ENCODE measurements around the gene COX18. TPM values are rescaled to one million over a fixed set of nuclear protein-coding genes. Genes with fewer than 3 reads are reported as not detected.

COX18 gene
- total RNA-seq: 19.9 and 22.2 TPM in 2 replicates

GRCh38 chr4:73069338-73070073 lies at the start of gene COX18:
Gene COX18, minus strand, starts transcription at chr4:73069716. Its CDS starts 67 bp downstream, at chr4:73069649.
- H3K4me1 Mint-ChIP-seq (ENCODE audit: low read depth): peaks cover 52% of the 10 kb centered on the region
- intact Hi-C loops (cut with micrococcal nuclease): loop anchor here (1.0 to 10.0 kb wide), 5 partner anchors 17 to 1085 kb away; partner anchors contain the start of gene MTHFD2L
- H3K27ac Mint-ChIP-seq: peak within 1 kb of the TSS; percentile 99
- peak within 1 kb of the TSS; percentile 92 for H3K4me3 Mint-ChIP-seq
- peak; percentile 96 for DNase-seq (ENCODE audit: low spot score)
- H3K36me3 Mint-ChIP-seq (ENCODE audit: low read depth): peaks cover 22% of the 10 kb centered on the region
- H3K9me3 Mint-ChIP-seq: no peaks in the 10 kb centered on the region
- no peaks in the 10 kb centered on the region for H3K27me3 Mint-ChIP-seq (ENCODE audit: insufficient read depth)

- Mint-ChIP-seq H3K9me3 (no peaks in the 10 kb centered on the region), H3K36me3 (ENCODE audit: low read depth) (peaks cover 15% of the 10 kb centered on the region), H3K27me3 (ENCODE audit: insufficient read depth) (no peaks in the 10 kb centered on the region), H3K27ac (no peak overlapping the region), H3K4me1 (ENCODE audit: low read depth) (peaks cover 6% of the 10 kb centered on the region), H3K4me3 (no peak overlapping the region)
- intact Hi-C loops (cut with micrococcal nuclease): no loop called here
- DNase-seq (ENCODE audit: low spot score): no peak
These were observed 40.0 kb upstream of the COX18 start for GRCh38 chr4:73109493-73109892.

GRCh38 chr4:73104695-73105094 lies 35.2 kb upstream of the COX18 start:
- intact Hi-C loops (cut with micrococcal nuclease): loop anchor here (5.0 kb wide), 1 partner anchor 38 kb away; no protein-coding TSS in a partner anchor
- Mint-ChIP-seq H3K4me1 (ENCODE audit: low read depth) (peaks cover 14% of the 10 kb centered on the region), H3K27ac (no peak overlapping the region)

GRCh38 chr4:73103799-73104503 lies 34.4 kb upstream of the COX18 start:
- peaks cover 20% of the 10 kb centered on the region for H3K4me1 Mint-ChIP-seq (ENCODE audit: low read depth)
- H3K27me3 Mint-ChIP-seq (ENCODE audit: insufficient read depth): no peaks in the 10 kb centered on the region
- peak overlapping the region; percentile 65 for H3K27ac Mint-ChIP-seq
- no peaks in the 10 kb centered on the region for H3K9me3 Mint-ChIP-seq
- intact Hi-C loops (cut with micrococcal nuclease): loop anchor here (5.0 kb wide), 1 partner anchor 38 kb away; no protein-coding TSS in a partner anchor
- peaks cover 29% of the 10 kb centered on the region for H3K36me3 Mint-ChIP-seq (ENCODE audit: low read depth)
- no peak overlapping the region for H3K4me3 Mint-ChIP-seq
- no peak for DNase-seq (ENCODE audit: low spot score)

More at GRCh38 chr4:73104695-73105094, 35.2 kb upstream of the COX18 start:
- DNase-seq (ENCODE audit: low spot score): no peak
- H3K4me3 Mint-ChIP-seq: no peak overlapping the region
- no peaks in the 10 kb centered on the region for H3K27me3 Mint-ChIP-seq (ENCODE audit: insufficient read depth)
- H3K9me3 Mint-ChIP-seq: no peaks in the 10 kb centered on the region
- peaks cover 23% of the 10 kb centered on the region for H3K36me3 Mint-ChIP-seq (ENCODE audit: low read depth)

- no peaks in the 10 kb centered on the region for H3K27me3 Mint-ChIP-seq (ENCODE audit: insufficient read depth)
- H3K4me3 Mint-ChIP-seq: no peak overlapping the region
- peaks cover 28% of the 10 kb centered on the region for H3K36me3 Mint-ChIP-seq (ENCODE audit: low read depth)
- peak overlapping the region; percentile 48 for H3K27ac Mint-ChIP-seq
- peaks cover 15% of the 10 kb centered on the region for H3K4me1 Mint-ChIP-seq (ENCODE audit: low read depth)
- intact Hi-C loops (cut with micrococcal nuclease): no loop called here
- no peaks in the 10 kb centered on the region for H3K9me3 Mint-ChIP-seq
- DNase-seq (ENCODE audit: low spot score): no peak
These were observed 29.6 kb upstream of the COX18 start for GRCh38 chr4:73099143-73099542.

GRCh38 chr4:73098713-73099112 lies 29.2 kb upstream of the COX18 start:
- no peaks in the 10 kb centered on the region for H3K9me3 Mint-ChIP-seq
- H3K27ac Mint-ChIP-seq: no peak overlapping the region
- no peak overlapping the region for H3K4me3 Mint-ChIP-seq
- peaks cover 13% of the 10 kb centered on the region for H3K4me1 Mint-ChIP-seq (ENCODE audit: low read depth)
- no peak for DNase-seq (ENCODE audit: low spot score)
- H3K36me3 Mint-ChIP-seq (ENCODE audit: low read depth): peaks cover 28% of the 10 kb centered on the region
- intact Hi-C loops (cut with micrococcal nuclease): no loop called here
- no peaks in the 10 kb centered on the region for H3K27me3 Mint-ChIP-seq (ENCODE audit: insufficient read depth)

GRCh38 chr4:73098016-73098415 lies 28.5 kb upstream of the COX18 start:
- no peak overlapping the region for H3K4me3 Mint-ChIP-seq
- H3K27me3 Mint-ChIP-seq (ENCODE audit: insufficient read depth): no peaks in the 10 kb centered on the region
- intact Hi-C loops (cut with micrococcal nuclease): no loop called here
- no peaks in the 10 kb centered on the region for H3K9me3 Mint-ChIP-seq
- H3K4me1 Mint-ChIP-seq (ENCODE audit: low read depth): peaks cover 13% of the 10 kb centered on the region
- H3K36me3 Mint-ChIP-seq (ENCODE audit: low read depth): peaks cover 28% of the 10 kb centered on the region
- DNase-seq (ENCODE audit: low spot score): no peak
- H3K27ac Mint-ChIP-seq: no peak overlapping the region

- Mint-ChIP-seq H3K36me3 (ENCODE audit: low read depth) (peaks cover 31% of the 10 kb centered on the region), H3K9me3 (no peaks in the 10 kb centered on the region), H3K4me3 (no peak overlapping the region), H3K27ac (no peak overlapping the region), H3K27me3 (ENCODE audit: insufficient read depth) (no peaks in the 10 kb centered on the region), H3K4me1 (ENCODE audit: low read depth) (peaks cover 4% of the 10 kb centered on the region)
- DNase-seq (ENCODE audit: low spot score): no peak
- intact Hi-C loops (cut with micrococcal nuclease): no loop called here
These were observed 23.4 kb upstream of the COX18 start for GRCh38 chr4:73092868-73093267.

GRCh38 chr4:73090738-73091137 lies 21.2 kb upstream of the COX18 start:
- H3K27me3 Mint-ChIP-seq (ENCODE audit: insufficient read depth): no peaks in the 10 kb centered on the region
- H3K36me3 Mint-ChIP-seq (ENCODE audit: low read depth): peaks cover 37% of the 10 kb centered on the region
- DNase-seq (ENCODE audit: low spot score): no peak
- intact Hi-C loops (cut with micrococcal nuclease): no loop called here
- H3K27ac Mint-ChIP-seq: peak overlapping the region; percentile 62
- H3K4me1 Mint-ChIP-seq (ENCODE audit: low read depth): peaks cover 11% of the 10 kb centered on the region
- no peaks in the 10 kb centered on the region for H3K9me3 Mint-ChIP-seq
- no peak overlapping the region for H3K4me3 Mint-ChIP-seq

- DNase-seq (ENCODE audit: low spot score): no peak
- Mint-ChIP-seq H3K9me3 (no peaks in the 10 kb centered on the region), H3K4me3 (no peak overlapping the region), H3K4me1 (ENCODE audit: low read depth) (peaks cover 11% of the 10 kb centered on the region), H3K36me3 (ENCODE audit: low read depth) (peaks cover 47% of the 10 kb centered on the region), H3K27ac (peak overlapping the region; percentile 45), H3K27me3 (ENCODE audit: insufficient read depth) (no peaks in the 10 kb centered on the region)
- intact Hi-C loops (cut with micrococcal nuclease): loop anchor here (5.0 kb wide), 1 partner anchor 169 kb away; the partner anchor contains the start of gene ANKRD17
These were observed 18.4 kb upstream of the COX18 start for GRCh38 chr4:73087871-73088270.

- Mint-ChIP-seq H3K27me3 (ENCODE audit: insufficient read depth) (no peaks in the 10 kb centered on the region), H3K4me3 (peak overlapping the region; percentile 56), H3K4me1 (ENCODE audit: low read depth) (peaks cover 12% of the 10 kb centered on the region), H3K9me3 (no peaks in the 10 kb centered on the region), H3K27ac (no peak overlapping the region), H3K36me3 (ENCODE audit: low read depth) (peaks cover 39% of the 10 kb centered on the region)
- no peak for DNase-seq (ENCODE audit: low spot score)
- intact Hi-C loops (cut with micrococcal nuclease): loop anchor here (1.0 to 5.0 kb wide), 2 partner anchors 16 to 171 kb away; partner anchors contain the start of gene ANKRD17
These were observed 16.8 kb upstream of the COX18 start for GRCh38 chr4:73086095-73086868.

GRCh38 chr4:73080789-73081188 lies 11.3 kb upstream of the COX18 start:
- H3K9me3 Mint-ChIP-seq: no peaks in the 10 kb centered on the region
- no peaks in the 10 kb centered on the region for H3K27me3 Mint-ChIP-seq (ENCODE audit: insufficient read depth)
- DNase-seq (ENCODE audit: low spot score): no peak
- H3K36me3 Mint-ChIP-seq (ENCODE audit: low read depth): peaks cover 39% of the 10 kb centered on the region
- intact Hi-C loops (cut with micrococcal nuclease): no loop called here
- H3K4me3 Mint-ChIP-seq: no peak overlapping the region
- peaks cover 14% of the 10 kb centered on the region for H3K4me1 Mint-ChIP-seq (ENCODE audit: low read depth)
- H3K27ac Mint-ChIP-seq: peak overlapping the region; percentile 8

Data from activated T-helper 1 cell treated with anti-CD3 and anti-CD28 coated beads, Interleukin-12 subunit alpha, Interleukin-12 subunit beta, Interleukin-2, Interleukin-4 antibody, amounts not matched to agents 30 ng/mL and 10 ng/mL and 1 ng/mL, durations not matched to agents 14 hours and 24 hours and 36 hours (primary cell).